ENCODE results near the gene USP14. TPM values are rescaled to one million over a fixed set of nuclear protein-coding genes. Genes with fewer than 3 reads are reported as not detected.

The USP14 gene
- total RNA-seq, 1 experiment from 2014 or later, result 83.8 TPM

GRCh38 chr18:181711-182110 lies 23.4 kb downstream of the USP14 start:
- H3K4me2 ChIP-seq, result no peak overlapping the region
- CTCF ChIA-PET, result no interaction called here
- no peak overlapping the region for H2AFZ ChIP-seq
- no peaks in the 10 kb centered on the region for H3K9me3 ChIP-seq (ENCODE audit: insufficient read depth, low read depth)
- no peak for DNase-seq
- H3K9me2 ChIP-seq (ENCODE audit: insufficient read depth), result no peaks in the 10 kb centered on the region
- no TSS peak for BruUV-seq (replicated peaks)
- H3F3A ChIP-seq (ENCODE audit: insufficient read depth, low read depth), result peaks cover 9% of the 10 kb centered on the region
- TF ChIP-seq, protein P1, sequence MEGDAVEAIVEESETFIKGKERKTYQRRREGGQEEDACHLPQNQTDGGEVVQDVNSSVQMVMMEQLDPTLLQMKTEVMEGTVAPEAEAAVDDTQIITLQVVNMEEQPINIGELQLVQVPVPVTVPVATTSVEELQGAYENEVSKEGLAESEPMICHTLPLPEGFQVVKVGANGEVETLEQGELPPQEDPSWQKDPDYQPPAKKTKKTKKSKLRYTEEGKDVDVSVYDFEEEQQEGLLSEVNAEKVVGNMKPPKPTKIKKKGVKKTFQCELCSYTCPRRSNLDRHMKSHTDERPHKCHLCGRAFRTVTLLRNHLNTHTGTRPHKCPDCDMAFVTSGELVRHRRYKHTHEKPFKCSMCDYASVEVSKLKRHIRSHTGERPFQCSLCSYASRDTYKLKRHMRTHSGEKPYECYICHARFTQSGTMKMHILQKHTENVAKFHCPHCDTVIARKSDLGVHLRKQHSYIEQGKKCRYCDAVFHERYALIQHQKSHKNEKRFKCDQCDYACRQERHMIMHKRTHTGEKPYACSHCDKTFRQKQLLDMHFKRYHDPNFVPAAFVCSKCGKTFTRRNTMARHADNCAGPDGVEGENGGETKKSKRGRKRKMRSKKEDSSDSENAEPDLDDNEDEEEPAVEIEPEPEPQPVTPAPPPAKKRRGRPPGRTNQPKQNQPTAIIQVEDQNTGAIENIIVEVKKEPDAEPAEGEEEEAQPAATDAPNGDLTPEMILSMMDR (conservative IDR thresholded peaks at IDR 0.05), result no peak
- TF ChIP-seq EZH2 (IDR thresholded peaks at IDR 0.05; ENCODE audit: low read depth), result no peak
- no peak overlapping the region for H3K4me3 ChIP-seq
- H3K79me2 ChIP-seq (ENCODE audit: low read depth), result peaks cover 13% of the 10 kb centered on the region; the same call in 1 of the 2 replicates
- H3K27ac ChIP-seq, result no peak overlapping the region
- POLR2A ChIA-PET (ENCODE audit: unreplicated experiment), result no interaction called here
- no peaks in the 10 kb centered on the region for H3K27me3 ChIP-seq (ENCODE audit: insufficient read depth, low read depth)
- peaks cover 17% of the 10 kb centered on the region for H4K20me1 ChIP-seq (ENCODE audit: insufficient read depth)
- intact Hi-C loops (cut with micrococcal nuclease; ENCODE audit: unreplicated experiment), result no loop called here
- peaks cover 38% of the 10 kb centered on the region for H3K36me3 ChIP-seq (ENCODE audit: low read depth)
- H3K4me1 ChIP-seq (replicated peaks; ENCODE audit: insufficient read depth), result no peaks in the 10 kb centered on the region

- TF ChIP-seq, protein P1 (conservative IDR thresholded peaks at IDR 0.05), result no peak
- no peak for TF ChIP-seq EZH2 (IDR thresholded peaks at IDR 0.05; ENCODE audit: low read depth)
- no peaks in the 10 kb centered on the region for H3K4me1 ChIP-seq (replicated peaks; ENCODE audit: insufficient read depth)
- no peaks in the 10 kb centered on the region for H3K27me3 ChIP-seq (ENCODE audit: insufficient read depth, low read depth)
- no TSS peak for BruUV-seq (replicated peaks)
- H2AFZ ChIP-seq, result no peak overlapping the region
- H3F3A ChIP-seq (ENCODE audit: insufficient read depth, low read depth), result peaks cover 3% of the 10 kb centered on the region
- no peak overlapping the region for H3K4me2 ChIP-seq
- intact Hi-C loops (cut with micrococcal nuclease; ENCODE audit: unreplicated experiment), result no loop called here
- no peak overlapping the region for H3K27ac ChIP-seq
- DNase-seq, result no peak
- H3K9me3 ChIP-seq (ENCODE audit: insufficient read depth, low read depth), result no peaks in the 10 kb centered on the region; the same call in 1 of the 2 replicates
- H3K4me3 ChIP-seq, result no peak overlapping the region
- CTCF ChIA-PET, result interaction anchor here (0.6 kb wide), 1 partner anchor 1388 kb away, joined by 3 read pairs; no protein-coding TSS in a partner anchor
- H3K79me2 ChIP-seq (ENCODE audit: low read depth), result peaks cover 27% of the 10 kb centered on the region
- no peaks in the 10 kb centered on the region for H3K9me2 ChIP-seq (ENCODE audit: insufficient read depth)
- H3K36me3 ChIP-seq (ENCODE audit: low read depth), result peaks cover 29% of the 10 kb centered on the region; the same call in 1 of the 2 replicates
- POLR2A ChIA-PET (ENCODE audit: unreplicated experiment), result no interaction called here
- peaks cover 7% of the 10 kb centered on the region for H4K20me1 ChIP-seq (ENCODE audit: insufficient read depth)
Measured at GRCh38 chr18:183769-184168, 25.4 kb downstream of the USP14 start.

DNA sequence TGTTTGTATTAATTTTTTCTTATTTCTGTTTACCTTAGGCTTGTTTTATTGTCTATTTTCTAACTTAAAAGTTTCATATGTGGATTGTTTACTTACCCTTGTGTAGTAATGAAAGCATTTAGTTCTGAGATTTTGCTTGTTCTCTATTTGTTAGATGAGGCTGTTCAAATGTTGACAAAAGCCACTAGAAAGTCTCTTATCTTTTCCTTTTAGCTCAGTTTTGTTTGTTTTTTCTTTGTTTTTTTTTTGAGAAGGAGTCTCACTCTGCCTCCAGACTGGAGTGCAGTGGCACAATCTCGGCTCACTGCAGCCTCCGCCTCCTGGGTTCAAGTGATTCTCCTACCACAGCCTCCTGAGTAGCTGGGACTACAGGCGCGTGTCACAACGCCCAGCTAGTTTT lies 30.9 kb downstream of the USP14 start:
- no TSS peak for BruUV-seq (replicated peaks)
- CTCF ChIA-PET, result no interaction called here
- no peaks in the 10 kb centered on the region; the same call in 1 of the 2 replicates for H3K9me3 ChIP-seq (ENCODE audit: insufficient read depth, low read depth)

More for the DNA sequence above, 30.9 kb downstream of the USP14 start:
- H2AFZ ChIP-seq, result no peak overlapping the region
- POLR2A ChIA-PET (ENCODE audit: unreplicated experiment), result no interaction called here
- H3K9me2 ChIP-seq (ENCODE audit: insufficient read depth), result no peaks in the 10 kb centered on the region
- H3K27me3 ChIP-seq (ENCODE audit: insufficient read depth, low read depth), result no peaks in the 10 kb centered on the region
- H3K4me2 ChIP-seq, result no peak overlapping the region
- no peak overlapping the region for H3K27ac ChIP-seq
- H3K4me1 ChIP-seq (replicated peaks; ENCODE audit: insufficient read depth), result no peaks in the 10 kb centered on the region
- peaks cover 53% of the 10 kb centered on the region for H3K79me2 ChIP-seq (ENCODE audit: low read depth)
- no peak overlapping the region for H3K4me3 ChIP-seq
- peaks cover 3% of the 10 kb centered on the region; the same call in 1 of the 2 replicates for H3F3A ChIP-seq (ENCODE audit: insufficient read depth, low read depth)
- intact Hi-C loops (cut with micrococcal nuclease; ENCODE audit: unreplicated experiment), result no loop called here
- DNase-seq, result no peak
- peaks cover 11% of the 10 kb centered on the region for H3K36me3 ChIP-seq (ENCODE audit: low read depth)
- TF ChIP-seq EZH2 (IDR thresholded peaks at IDR 0.05; ENCODE audit: low read depth), result no peak
- TF ChIP-seq, protein P1 (conservative IDR thresholded peaks at IDR 0.05), result no peak
- H4K20me1 ChIP-seq (ENCODE audit: insufficient read depth), result peaks cover 8% of the 10 kb centered on the region
